Suprapubic skin (tissue), 4 donors: ENCODE measurements around the gene PHOSPHO1. TPM values are rescaled to one million over a fixed set of nuclear protein-coding genes. Genes with fewer than 3 reads are reported as not detected.
"Not testable (repeated sequence)": the region's sequence is repeated elsewhere in the genome, so short reads cannot be mapped to it uniquely, and the experiment has no call there.

Source experiments
- DNase-seq, 2 donors: peaks; one replicate each; pipeline ENCODE4 v3.0.0-alpha.2; 2019; ENCODE audit warnings: low spot score in 2 of 2
- H3K27ac ChIP-seq: fragments of 200-600 bp; sonication (generic); one replicate; pipeline ENCODE4 v1.5.1; 2019
- H3K27me3 ChIP-seq: fragments of 200-600 bp; sonication (generic); one replicate; pipeline ENCODE4 v1.5.1; 2019
- H3K36me3 ChIP-seq: fragments of 200-600 bp; sonication (generic); one replicate; pipeline ENCODE4 v1.5.1; 2019
- H3K4me1 ChIP-seq: fragments of 200-600 bp; sonication (generic); one replicate; pipeline ENCODE4 v1.5.1; 2019
- H3K4me3 ChIP-seq: fragments of 200-600 bp; sonication (generic); one replicate; pipeline ENCODE4 v1.5.1; 2019; ENCODE audit warnings: mild to moderate bottlenecking
- H3K9me3 ChIP-seq: fragments of 200-600 bp; sonication (generic); one replicate; pipeline ENCODE4 v1.5.1; 2019
- EP300 ChIP-seq: sonication (generic); formaldehyde crosslinking; IDR thresholded peaks from one replicate; pipeline ENCODE4 v1.6.1; 2017; ENCODE audit warnings: antibody characterized with exemption
- POLR2A ChIP-seq, 2 donors: fragments of 450-650 bp; IDR thresholded peaks; one replicate each; pipeline ENCODE4 v1.6.1; 2017; ENCODE audit warnings: antibody characterized with exemption in 2 of 2, mild to moderate bottlenecking in 2 of 2, moderate library complexity in 2 of 2
- POLR2AphosphoS5 ChIP-seq, 3 donors: sonication (generic); formaldehyde crosslinking; IDR thresholded peaks; one replicate each; pipeline ENCODE4 v1.6.1; 2017; ENCODE audit warnings: antibody characterized with exemption in 3 of 3
- WGBS: methylation state at CpG from one replicate; pipeline ENCODE4 v1.1.5; 2018; 5-methylcytosine and 5-hydroxymethylcytosine counted together
- total RNA-seq, 4 donors: library from RNA; depleted of rRNA; stranded (reverse); fragments of >200 nt; gene quantifications; one replicate each; pipeline ENCODE4 v1.1.0, GENCODE V29; 2016
- TF ChIP-seq, protein P1 (sequence below), 2 donors: fragments of 200-600 bp in 1 of 2; fragments of 450-650 bp in 1 of 2; sonication (generic) in 1 of 2; IDR thresholded peaks; one replicate each; pipeline ENCODE4 v1.5.1; 2016 to 2019; ENCODE audit warnings: antibody characterized with exemption in 2 of 2, mild to moderate bottlenecking in 1 of 2, moderate library complexity in 1 of 2

Gene PHOSPHO1
- total RNA-seq, 4 donors from 2014 or later = 0.70 to 0.79 TPM; not detected in 2

GRCh38 chr17:49269356-49269755 lies 38.8 kb upstream of the PHOSPHO1 start:
- Histone ChIP-seq H3K27me3 (no peaks in the 10 kb centered on the region), H3K9me3 (no peaks in the 10 kb centered on the region), H3K27ac (no peak overlapping the region), H3K36me3 (no peaks in the 10 kb centered on the region), H3K4me1 (peaks cover 5% of the 10 kb centered on the region), H3K4me3 (no peak overlapping the region)
- 78% methylated on average over 5 of the region's 5 CpGs for WGBS
- TF ChIP-seq POLR2A (IDR thresholded peaks at IDR 0.05) = no peak
- TF ChIP-seq, protein P1, sequence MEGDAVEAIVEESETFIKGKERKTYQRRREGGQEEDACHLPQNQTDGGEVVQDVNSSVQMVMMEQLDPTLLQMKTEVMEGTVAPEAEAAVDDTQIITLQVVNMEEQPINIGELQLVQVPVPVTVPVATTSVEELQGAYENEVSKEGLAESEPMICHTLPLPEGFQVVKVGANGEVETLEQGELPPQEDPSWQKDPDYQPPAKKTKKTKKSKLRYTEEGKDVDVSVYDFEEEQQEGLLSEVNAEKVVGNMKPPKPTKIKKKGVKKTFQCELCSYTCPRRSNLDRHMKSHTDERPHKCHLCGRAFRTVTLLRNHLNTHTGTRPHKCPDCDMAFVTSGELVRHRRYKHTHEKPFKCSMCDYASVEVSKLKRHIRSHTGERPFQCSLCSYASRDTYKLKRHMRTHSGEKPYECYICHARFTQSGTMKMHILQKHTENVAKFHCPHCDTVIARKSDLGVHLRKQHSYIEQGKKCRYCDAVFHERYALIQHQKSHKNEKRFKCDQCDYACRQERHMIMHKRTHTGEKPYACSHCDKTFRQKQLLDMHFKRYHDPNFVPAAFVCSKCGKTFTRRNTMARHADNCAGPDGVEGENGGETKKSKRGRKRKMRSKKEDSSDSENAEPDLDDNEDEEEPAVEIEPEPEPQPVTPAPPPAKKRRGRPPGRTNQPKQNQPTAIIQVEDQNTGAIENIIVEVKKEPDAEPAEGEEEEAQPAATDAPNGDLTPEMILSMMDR (IDR thresholded peaks at IDR 0.05) = no peak
- no peak for TF ChIP-seq EP300
- no peak for TF ChIP-seq POLR2AphosphoS5 (IDR thresholded peaks at IDR 0.05)
- DNase-seq = no peak

GRCh38 chr17:49267912-49268311 lies 37.3 kb upstream of the PHOSPHO1 start:
- 86% methylated on average over 3 of the region's 3 CpGs for WGBS
- H3K4me3 ChIP-seq = no peak overlapping the region
- no peak for TF ChIP-seq POLR2A (IDR thresholded peaks at IDR 0.05)
- TF ChIP-seq, protein P1 (IDR thresholded peaks at IDR 0.05) = no peak
- no peak for TF ChIP-seq EP300
- TF ChIP-seq POLR2AphosphoS5 (IDR thresholded peaks at IDR 0.05) = no peak
- H3K27ac ChIP-seq = no peak overlapping the region
- DNase-seq = no peak
- H3K4me1 ChIP-seq = peaks cover 5% of the 10 kb centered on the region
- no peaks in the 10 kb centered on the region for H3K36me3 ChIP-seq
- no peaks in the 10 kb centered on the region for H3K9me3 ChIP-seq
- H3K27me3 ChIP-seq = no peaks in the 10 kb centered on the region

DNA sequence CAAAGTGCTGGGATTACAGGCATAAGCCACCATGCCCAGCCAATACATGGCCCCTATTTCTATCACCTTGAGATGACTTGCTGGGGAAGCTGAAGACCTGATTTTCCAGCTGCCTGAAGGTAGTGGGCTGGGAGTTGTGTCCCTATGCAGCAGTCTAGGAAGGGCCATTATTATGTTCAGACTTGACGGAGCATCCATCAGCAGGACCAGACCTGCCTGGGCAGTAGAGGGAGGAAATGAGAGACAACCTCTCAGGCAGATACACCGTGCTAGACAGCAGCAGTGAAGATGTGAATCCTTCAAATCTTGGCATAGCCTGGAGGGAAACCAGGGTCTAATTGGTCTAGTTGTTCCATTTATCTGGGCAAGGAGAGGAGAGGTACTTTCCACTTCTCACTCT lies 35.6 kb upstream of the PHOSPHO1 start:
- Histone ChIP-seq H3K27ac (no peak overlapping the region), H3K9me3 (no peaks in the 10 kb centered on the region), H3K4me3 (no peak overlapping the region), H3K36me3 (no peaks in the 10 kb centered on the region), H3K27me3 (no peaks in the 10 kb centered on the region), H3K4me1 (peaks cover 5% of the 10 kb centered on the region)
- 55% methylated on average over 2 of the region's 2 CpGs for WGBS
- no peak for DNase-seq
- TF ChIP-seq, protein P1 (IDR thresholded peaks at IDR 0.05) = no peak
- TF ChIP-seq EP300 (no peak), POLR2AphosphoS5 (IDR thresholded peaks at IDR 0.05) (no peak), POLR2A (IDR thresholded peaks at IDR 0.05) (no peak)

DNA sequence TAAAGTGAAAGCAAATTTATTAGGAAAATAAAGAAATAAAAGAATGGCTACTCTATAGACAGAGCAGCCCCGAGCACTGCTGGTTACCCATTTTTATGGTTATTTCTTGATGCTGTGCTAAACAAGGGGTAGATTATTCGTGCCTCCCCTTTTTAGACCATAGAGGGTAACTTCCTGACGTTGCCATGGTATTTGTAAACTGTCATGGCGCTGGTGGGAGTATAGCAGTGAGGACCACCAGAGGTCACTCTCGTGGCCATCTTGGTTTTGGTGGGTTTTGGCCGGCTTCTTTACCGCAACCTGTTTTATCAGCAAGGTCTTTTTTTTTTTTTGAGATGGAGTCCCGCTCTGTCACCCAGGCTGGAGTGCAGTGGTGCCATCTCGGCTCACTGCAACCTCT lies 31.0 kb upstream of the PHOSPHO1 start:
- not testable (repeated sequence) for H3K36me3 ChIP-seq, H3K27ac ChIP-seq, H3K9me3 ChIP-seq, H3K4me3 ChIP-seq, H3K27me3 ChIP-seq, DNase-seq
- peaks cover 18% of the 10 kb centered on the region for H3K4me1 ChIP-seq
- 91% methylated on average over 9 of the region's 9 CpGs for WGBS

- DNase-seq = no peak
- TF ChIP-seq, protein P1 (IDR thresholded peaks at IDR 0.05) = no peak
- no peak for TF ChIP-seq POLR2A (IDR thresholded peaks at IDR 0.05)
- no peak for TF ChIP-seq EP300
- no peak for TF ChIP-seq POLR2AphosphoS5 (IDR thresholded peaks at IDR 0.05)
- H3K9me3 ChIP-seq = no peaks in the 10 kb centered on the region
- peaks cover 13% of the 10 kb centered on the region for H3K4me1 ChIP-seq
- no peaks in the 10 kb centered on the region for H3K36me3 ChIP-seq
- no peaks in the 10 kb centered on the region for H3K27me3 ChIP-seq
- 43% methylated on average over 7 of the region's 11 CpGs for whole genome bisulfite sequencing
- peak overlapping the region; percentile 67 for H3K4me3 ChIP-seq
- peak overlapping the region; percentile 85 for H3K27ac ChIP-seq
These were observed 30.3 kb upstream of the PHOSPHO1 start for GRCh38 chr17:49260817-49261291.
